ENCODE measurements around the gene SESN2.

DNA sequence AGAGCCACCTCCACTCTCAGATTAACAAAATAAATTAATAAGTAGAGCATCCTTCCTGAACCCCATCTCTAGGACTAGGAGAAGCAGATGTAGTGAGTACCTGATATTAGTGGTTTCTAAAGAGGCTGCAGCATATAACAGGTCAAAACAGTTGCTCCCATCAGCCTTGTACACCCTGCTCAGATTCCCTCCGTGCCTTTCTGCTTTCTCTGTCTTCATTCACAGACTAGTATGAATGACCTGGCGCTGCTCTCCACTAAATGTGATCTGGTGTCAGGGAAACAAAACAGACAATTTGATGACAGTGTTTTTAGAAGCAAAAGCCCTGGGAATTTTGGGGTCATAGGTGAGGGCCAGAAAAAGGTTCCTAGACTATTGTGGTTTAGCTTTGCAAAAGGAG, 8.3 kb downstream of the SESN2 start:
- TF ChIP-seq HDGF (IDR thresholded peaks at IDR 0.05; ENCODE audit: borderline replicate concordance) (no peak), BHLHE40 (IDR thresholded peaks at IDR 0.05; ENCODE audit: borderline replicate concordance) (no peak), FOXM1 (IDR thresholded peaks at IDR 0.05; ENCODE audit: borderline replicate concordance) (no peak)
